ENCODE data around the gene GRAMD4. TPM values are rescaled to one million over a fixed set of nuclear protein-coding genes. Genes with fewer than 3 reads are reported as not detected.

Gene GRAMD4
- total RNA-seq, 1 donor = 11.7 TPM

- H3K4me3 ChIP-seq (ENCODE audit: low read depth, low read length) = peak overlapping the region; percentile 81
- no peak for TF ChIP-seq CTCF (IDR thresholded peaks at IDR 0.05; ENCODE audit: insufficient read depth, low read length)
- peak; percentile 35 for DNase-seq (ENCODE audit: low read depth)
Measured at GRCh38 chr22:46578824-46579561, 41.2 kb upstream of the GRAMD4 start.

- DNase-seq (ENCODE audit: low read depth) = no peak
- H3K4me3 ChIP-seq (ENCODE audit: low read depth, low read length) = no peak overlapping the region
- no peak for TF ChIP-seq CTCF (IDR thresholded peaks at IDR 0.05; ENCODE audit: insufficient read depth, low read length)
Measured at GRCh38 chr22:46579751-46580449, 40.3 kb upstream of the GRAMD4 start.

GRCh38 chr22:46580940-46581537 lies 39.1 kb upstream of the GRAMD4 start:
- H3K4me3 ChIP-seq (ENCODE audit: low read depth, low read length) = no peak overlapping the region
- no peak for TF ChIP-seq CTCF (IDR thresholded peaks at IDR 0.05; ENCODE audit: insufficient read depth, low read length)

GRCh38 chr22:46581538-46582244 lies 38.5 kb upstream of the GRAMD4 start:
- no peak overlapping the region for H3K4me3 ChIP-seq (ENCODE audit: low read depth, low read length)
- DNase-seq (ENCODE audit: low read depth) = no peak
- TF ChIP-seq CTCF (IDR thresholded peaks at IDR 0.05; ENCODE audit: insufficient read depth, low read length) = no peak

More at GRCh38 chr22:46580940-46581537, 39.1 kb upstream of the GRAMD4 start:
- DNase-seq (ENCODE audit: low read depth) = no peak

- no peak for DNase-seq (ENCODE audit: low read depth)
- no peak overlapping the region for H3K4me3 ChIP-seq (ENCODE audit: low read depth, low read length)
- TF ChIP-seq CTCF (IDR thresholded peaks at IDR 0.05; ENCODE audit: insufficient read depth, low read length) = no peak
Measured at GRCh38 chr22:46582281-46582933, 37.8 kb upstream of the GRAMD4 start.

GRCh38 chr22:46583571-46583970 lies 36.6 kb upstream of the GRAMD4 start:
- no peak for TF ChIP-seq CTCF (IDR thresholded peaks at IDR 0.05; ENCODE audit: insufficient read depth, low read length)
- H3K4me3 ChIP-seq (ENCODE audit: low read depth, low read length) = no peak overlapping the region
- DNase-seq (ENCODE audit: low read depth) = no peak
